HG03060 (cell line): ENCODE measurements around the gene COPA.
A peak's percentile ranks its signal among the peaks of the same experiment; 100 is the strongest.

Experiments used
- ATAC-seq: cut with Tn5 transposase; IDR thresholded peaks from one replicate; pipeline ENCODE4 v1.9.1; 2021; ENCODE audit warnings: low read depth, moderate number of reproducible peaks; ENCODE audit not compliant: unreplicated experiment

Gene COPA

DNA sequence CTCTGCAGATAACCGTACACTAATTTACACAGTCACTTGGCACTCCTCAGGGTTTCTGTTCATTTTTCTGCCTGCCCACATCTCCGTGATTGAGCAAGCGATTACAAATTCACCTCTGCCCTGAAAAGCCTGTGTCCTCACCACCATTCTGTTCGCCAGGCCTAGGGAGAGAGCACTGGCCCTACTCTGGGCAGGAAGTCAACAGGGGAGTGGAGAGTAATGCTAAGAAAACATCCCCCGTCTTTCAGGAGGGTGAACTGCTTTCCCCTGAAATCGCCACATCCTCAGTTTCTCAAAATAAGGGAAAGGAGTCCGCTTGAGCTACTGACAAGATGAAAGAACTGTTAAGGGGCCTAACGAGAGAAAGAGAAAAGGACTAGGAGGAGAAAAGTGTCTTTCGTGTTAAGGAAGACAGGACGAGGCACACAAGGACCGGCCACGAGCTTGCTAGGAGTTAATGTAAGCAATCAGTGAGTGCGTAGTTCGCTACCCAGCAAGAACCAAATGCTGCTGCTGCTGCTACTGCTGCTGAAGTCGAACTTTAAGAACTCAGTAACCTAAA lies 58.7 kb downstream of the COPA start:
- peak; percentile 4 for ATAC-seq

DNA sequence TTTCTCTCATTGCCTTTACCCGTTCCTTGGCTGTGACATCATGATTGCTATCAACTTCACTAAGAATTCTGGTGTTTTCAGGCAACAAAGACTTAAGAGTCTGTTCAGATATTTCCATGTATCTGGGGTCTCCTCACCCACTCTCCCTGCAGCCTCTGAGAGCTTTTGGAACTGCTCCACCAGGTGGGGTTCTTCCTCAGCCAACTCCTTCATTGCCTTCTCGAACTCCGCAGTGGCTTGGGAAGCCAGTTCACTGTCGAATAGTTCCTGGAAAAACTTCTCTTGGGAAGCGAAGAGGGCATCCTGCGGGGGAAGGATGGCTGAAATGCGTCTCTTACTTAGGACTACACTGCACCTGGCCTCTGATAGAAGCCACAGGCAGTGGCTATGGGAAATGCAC lies 60.2 kb downstream of the COPA start:
- no peak for ATAC-seq

DNA sequence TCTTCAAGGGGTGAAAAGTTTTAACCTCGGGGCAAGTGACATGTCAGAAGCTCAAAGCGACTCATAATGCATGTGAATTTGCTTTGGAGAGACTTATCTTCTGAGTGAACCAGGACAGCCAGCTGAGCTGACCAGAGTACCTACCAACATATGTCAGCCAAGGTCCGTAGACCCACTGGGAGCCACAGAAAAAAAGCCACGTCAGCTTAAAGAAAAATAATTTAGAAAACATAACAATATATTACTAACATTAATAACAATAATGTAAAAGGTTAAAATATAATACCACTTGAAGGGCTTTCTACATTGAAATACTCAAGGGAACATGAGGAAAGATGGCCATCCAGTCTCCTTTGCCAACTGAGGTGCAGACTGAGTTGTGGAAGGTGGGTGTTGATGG lies 65.1 kb downstream of the COPA start:
- no peak for ATAC-seq

DNA sequence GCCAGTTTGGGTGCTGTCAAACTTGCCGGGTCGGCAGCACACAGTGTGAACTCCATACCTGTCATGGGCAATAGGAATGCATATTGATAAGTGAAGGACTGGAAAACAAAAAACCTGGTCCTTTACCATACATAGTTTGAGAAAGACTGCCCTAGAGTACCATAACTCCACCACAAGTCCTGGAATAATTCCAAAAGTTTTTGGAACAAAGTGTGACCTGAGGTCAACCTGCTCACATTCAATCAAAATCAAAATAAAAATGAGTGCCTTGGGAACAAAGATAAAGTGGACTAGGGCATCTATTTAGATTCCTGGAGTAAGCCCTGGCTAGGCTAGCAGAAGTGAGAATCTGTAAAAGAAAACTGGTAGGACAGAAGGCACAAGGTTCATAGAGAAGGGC lies 65.7 kb downstream of the COPA start:
- ATAC-seq: no peak

DNA sequence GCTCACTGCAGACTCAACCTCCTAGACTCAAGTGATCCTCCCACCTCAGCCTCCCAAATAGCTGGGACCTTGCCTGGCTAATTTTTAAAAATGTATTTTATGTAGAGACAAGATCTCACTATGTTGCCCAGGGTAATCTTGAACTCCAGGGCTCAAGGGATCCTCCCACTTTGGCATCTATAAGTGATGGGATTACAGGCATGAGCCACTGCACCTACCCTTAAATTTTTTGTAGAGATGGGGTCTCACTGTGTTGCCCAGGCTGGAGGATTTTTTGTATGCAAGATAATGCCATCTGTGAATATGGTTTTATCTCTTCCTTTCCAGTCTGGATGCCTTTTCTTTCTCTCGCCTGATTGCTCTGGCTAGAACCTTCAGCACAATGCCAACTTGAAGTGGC lies 72.0 kb downstream of the COPA start:
- no peak for ATAC-seq

DNA sequence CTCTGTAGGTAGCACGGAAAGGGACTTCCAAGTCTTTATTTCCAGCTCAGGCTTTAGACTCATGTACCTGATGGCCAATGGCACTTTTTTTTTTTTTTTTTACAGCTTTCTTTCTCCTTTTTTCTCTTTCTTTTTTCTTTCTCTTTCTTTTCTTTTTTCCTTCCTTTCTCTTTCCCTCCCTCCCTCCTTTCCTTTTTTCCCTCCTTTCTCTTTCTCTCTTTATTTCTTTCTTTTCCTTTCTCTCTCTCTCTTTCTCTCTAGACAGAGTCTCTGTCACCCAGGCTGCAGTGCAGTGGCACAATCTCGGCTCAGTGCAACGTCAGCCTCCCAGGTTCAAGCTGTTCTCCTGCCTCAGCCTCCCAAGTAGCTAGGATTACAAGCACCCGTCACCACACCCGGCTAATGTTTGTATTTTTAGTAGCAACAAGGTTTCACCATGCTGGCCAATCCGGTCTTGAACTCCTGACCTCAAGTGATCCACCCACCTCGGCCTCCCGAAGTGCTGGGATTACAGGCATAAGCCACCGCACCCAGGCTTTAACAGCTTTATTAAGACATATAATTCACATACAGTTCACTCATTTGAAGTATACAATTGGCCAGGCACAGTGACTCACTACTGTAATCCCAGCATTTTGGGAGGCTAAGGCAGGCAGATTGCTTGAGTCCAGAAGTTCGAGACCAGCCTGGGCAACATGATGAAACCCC lies 75.6 kb downstream of the COPA start:
- ATAC-seq: no peak

DNA sequence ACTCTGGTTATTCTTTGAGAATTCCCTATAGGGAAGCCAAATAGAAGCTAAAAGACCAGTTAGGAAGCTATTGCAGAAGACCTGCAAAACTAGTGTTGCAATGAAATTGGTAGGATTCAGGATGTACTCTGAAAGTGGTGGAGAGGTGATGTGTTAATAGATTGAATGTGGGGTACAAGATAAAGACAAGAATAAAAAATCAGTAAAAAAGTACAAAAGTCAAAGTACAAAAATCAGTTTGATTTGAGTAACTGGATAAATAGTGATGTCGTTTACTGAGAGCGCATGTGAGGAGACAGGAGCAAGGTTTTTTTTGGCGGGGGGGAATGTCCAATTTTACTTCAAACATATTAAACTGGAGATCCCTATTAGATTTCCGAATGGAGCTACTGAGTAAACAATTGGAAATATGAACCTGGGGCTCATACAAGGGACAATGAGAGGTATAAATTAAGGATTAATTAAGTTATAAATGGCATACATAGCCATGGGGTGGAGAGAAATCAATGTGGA lies 78.2 kb downstream of the COPA start:
- ATAC-seq: no peak

DNA sequence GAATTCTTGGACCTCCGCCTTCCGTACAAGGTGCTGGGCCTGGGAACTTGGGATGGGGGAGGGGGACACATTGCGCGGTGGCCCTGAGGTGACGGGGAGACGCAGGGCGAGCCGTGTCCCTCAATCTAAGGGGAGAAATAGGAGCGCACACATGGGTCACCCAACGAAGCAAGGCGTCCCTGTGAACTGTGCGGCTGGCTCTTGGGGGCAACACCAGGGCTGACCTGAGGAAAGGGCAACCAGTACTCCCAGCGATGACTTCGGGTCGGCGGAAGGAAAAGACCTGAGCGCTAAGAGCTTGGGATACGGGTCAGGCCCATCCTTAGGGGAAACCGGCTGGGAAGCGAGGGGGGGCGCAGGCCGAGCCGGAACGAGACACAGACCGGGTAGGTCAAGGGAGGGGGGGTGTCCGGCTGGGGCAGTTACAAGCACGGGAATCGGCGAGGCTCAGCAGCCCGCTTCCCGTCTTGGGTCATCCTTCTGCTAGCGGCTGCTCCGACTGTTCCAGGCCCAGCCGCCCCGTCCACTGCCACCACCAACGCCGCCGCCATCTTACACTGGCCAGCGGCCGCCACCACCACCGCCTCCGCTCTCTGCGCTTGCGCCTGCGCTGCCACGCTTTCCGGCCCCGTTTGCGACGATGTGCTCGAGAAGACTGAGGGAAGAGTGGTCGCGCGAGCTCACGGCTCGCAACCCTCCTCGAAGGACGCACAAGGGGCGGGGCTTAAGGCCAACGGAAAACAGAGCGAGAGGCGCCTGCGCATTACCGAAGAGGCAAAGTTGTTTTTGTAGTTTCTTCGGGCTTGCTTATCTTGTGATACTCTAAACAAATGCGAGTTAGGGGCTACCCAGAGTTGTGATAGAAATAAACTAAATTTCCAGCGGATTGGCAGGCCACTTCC lies 80.9 kb downstream of the COPA start, which contains the start of gene DCAF8:
TSS of gene DCAF8 (minus strand) at position 657 of the 902 bp plus-strand sequence. CDS start 18,541 bp downstream, outside the sequence.
- peak; percentile 61 for ATAC-seq

DNA sequence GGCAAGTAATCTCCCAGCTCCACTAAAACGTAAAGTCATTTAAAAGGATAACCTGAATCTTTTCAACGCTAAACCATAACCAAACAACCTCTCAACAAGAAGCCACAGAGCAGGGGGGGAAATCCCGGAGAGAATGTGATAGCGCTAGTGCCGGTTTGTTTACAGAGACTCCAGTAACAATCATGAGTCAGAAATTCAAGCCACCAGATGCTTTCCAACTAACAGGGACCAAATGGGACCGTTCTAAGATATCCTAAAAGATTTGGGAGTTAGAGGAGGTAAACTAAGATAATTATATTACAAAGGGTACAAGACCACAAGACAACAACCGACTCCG lies 81.5 kb downstream of the COPA start:
- no peak for ATAC-seq

DNA sequence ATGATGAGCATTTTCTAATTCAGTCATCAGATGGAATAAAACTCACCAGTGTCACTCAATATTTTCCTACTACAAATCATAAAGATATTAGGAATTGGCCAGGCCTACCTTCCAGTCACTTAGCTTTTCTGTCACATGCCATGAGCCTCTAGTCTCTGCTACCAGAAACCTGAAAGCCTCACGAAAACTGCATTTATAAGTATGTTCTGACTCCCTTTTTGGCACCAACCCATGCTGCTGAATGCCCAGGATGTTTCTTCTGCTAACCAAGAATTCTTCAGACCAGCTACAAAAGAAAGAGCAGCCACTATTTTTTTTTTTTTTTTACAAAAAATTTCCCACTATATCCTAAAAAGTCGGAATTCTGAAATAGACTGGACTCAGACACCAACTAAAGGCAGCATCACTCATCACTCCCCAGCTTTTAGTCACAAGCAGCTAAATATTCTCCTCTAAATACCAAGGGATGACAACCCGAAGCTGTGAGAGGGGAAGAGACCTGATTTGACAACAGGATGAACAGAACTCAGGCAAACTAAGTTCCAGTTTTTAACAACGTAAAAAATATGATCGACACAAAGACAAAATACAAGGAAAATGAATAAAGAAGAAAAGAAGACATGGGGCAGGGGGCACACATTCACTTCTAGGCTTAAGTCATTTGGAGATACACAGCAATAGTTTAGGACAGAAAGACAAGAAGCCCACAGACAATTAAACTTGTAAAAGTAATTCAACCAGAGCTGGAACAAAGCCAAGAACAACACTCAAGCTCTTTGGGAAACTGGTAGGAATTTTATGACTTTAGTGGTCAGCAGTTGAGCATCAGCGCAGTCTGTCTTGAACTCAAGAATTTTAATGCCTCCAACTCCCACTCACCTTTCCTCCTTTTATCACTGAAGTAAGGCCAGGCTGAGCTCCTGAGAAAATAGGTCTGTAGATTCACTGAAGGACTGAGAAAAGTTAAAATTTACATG lies 82.4 kb downstream of the COPA start:
- ATAC-seq: no peak

DNA sequence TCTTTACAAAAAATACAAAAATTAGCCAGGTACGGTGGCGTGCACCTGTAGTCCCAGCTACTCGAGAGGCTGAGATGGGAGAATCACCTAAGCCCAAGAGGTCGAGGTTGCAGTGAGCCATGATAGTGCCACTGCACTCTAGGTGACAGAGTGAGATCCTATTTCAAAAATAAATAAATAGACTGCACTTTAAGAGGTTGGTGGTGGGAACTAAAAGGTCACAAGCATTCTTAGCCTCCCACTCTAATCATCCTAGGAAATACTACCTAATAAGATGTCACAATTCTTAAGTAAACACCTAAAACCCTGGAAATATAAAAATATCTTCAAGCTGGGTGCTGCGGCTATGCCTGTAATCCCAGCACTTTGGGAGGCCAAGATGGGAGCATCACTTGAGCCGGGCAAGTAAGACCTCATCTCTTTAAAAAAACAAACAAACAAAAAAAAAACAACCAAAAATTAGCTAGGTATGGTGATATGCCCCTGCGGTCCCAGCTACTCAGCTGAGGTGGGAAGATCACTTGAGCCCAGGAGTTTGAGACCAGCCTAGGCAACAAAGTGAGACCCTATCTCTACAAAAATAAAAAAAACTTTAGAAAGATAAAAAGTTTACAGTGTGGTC lies 84.8 kb downstream of the COPA start:
- ATAC-seq: no peak

DNA sequence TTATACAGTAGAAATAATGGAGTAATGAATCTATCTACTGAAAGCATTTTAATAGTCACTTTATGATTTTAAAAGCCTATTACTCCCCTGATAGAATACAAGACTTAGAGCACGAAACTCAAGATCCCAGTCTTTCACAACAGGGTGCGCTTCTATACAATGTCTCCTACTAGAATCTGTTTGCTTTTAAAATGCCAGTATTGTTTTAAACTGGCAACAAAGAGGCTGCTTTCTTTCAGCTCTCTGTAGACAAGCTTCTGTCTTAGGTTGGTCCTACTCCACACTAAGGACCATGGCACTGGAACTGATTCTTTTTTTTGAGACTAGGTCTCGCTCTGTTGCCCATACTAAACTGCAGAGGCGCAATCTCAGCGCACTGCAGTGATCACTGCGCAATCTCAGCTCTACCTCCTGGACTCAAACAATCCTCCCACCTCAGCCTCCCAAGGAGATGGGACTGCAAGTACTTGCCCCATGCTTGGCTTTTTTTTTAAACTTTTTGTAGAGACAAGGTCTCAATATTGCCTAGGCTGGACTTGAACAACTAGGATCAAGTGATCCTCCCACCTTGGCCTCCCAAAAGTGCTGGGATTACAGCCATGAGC lies 85.5 kb downstream of the COPA start:
- no peak for ATAC-seq

DNA sequence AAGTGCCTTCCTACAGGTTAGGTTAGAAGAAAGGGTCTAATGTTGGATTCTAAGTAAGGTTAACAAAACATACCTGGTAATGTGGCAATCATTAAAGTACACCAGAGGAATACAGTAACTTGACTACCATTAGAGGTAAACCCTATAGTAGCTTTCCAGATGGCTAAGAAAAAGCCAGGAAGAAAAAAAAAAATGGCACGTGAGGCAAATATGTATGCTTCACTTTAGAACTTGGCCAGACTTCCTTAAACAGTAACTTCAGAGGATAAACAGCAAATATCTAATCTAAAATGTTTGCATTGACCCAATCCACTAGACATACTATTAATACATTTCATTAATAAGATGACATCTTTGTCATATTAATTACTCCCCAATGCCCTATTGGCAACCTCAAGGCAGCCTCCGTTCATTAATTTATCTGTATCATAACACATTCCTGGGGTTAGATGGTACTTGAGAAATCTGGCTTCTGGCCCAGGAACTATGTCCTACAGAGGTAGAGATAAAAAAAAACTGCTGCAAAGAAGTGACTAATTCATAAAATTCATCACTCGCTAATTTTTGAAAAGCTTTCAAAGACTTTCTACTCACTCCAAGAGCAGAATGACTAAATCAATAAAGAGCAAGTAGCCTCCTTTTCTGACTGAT lies 86.5 kb downstream of the COPA start:
- no peak for ATAC-seq

DNA sequence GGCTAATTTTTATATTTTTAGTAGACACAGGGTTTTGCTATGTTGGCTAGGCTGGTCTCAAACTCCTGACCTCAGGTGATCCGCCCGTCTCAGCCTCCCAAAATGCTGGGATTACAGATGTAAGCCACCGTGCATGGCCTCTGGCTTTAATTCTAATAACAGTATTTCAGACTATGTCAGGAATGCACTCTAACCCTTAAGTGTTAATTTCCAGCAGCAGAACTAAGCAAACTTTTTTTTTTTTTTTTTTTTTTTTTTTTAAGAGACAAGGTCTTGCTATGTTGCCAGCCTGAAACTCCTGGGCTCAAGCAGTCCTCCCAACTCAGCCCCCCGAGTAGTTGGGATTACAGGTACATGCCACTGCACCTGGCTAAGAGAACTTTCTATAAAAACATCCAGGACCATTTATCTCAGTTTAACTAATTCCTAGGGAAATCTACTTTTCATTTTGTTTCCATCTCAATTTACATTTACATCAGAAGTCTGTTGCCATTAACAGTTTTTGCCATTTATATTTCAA lies 87.2 kb downstream of the COPA start:
- no peak for ATAC-seq

DNA sequence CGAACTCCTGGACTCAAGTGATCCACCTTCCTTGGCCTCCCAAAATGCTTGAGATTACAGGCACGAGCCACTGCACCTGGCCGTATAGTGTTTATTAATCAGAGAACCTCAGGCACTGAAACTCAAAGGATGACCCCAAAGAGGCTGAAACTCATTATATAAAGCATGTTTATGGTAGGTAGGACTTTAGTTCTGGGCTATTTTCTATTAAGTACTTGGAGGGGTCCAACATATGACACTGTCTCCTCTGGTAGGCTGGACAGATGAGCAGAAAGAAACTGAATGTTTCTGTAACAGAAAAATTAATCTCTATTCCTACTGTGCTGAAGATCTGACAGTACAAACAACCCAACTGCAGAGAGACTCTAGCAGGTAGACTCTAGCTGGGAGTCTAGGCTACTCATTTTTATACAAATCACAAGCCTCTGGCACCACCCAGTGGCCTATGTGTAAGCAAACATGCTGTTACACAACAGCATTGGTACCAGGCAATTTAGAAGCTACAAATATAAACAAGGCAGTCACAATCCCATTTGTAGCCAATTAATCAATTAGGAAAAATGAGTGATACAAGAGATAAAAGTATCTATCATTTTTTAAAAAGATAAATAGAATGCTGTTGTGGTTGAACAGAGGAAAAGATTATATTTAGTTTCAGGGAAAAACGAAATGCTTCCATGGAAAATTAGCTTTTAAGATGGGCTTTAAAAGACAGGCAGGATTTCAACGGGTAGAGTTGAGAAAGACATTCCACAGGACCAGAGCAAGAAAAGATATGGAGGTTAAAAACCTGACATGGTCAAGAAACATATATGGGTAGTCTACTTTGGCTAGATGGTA lies 91.1 kb downstream of the COPA start:
- ATAC-seq: no peak

DNA sequence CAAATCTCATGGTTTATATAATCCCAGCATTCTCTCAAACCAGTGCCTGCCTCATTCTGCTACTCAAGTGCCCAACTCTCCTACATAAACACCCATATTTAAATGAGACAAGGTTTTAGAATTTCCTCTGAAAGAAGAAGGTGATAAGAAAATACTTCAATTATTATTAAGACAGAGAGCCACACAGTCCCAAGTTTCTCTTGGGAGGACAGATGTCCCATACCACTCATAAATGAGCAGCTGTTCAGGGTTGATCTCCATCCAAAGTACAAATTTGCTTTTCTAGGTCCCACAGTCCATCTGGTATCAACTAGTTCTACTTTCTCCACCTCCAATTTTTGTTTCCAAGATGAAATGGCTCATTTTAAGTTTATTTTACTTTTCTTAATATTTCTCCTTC lies 92.0 kb downstream of the COPA start:
- ATAC-seq: no peak

DNA sequence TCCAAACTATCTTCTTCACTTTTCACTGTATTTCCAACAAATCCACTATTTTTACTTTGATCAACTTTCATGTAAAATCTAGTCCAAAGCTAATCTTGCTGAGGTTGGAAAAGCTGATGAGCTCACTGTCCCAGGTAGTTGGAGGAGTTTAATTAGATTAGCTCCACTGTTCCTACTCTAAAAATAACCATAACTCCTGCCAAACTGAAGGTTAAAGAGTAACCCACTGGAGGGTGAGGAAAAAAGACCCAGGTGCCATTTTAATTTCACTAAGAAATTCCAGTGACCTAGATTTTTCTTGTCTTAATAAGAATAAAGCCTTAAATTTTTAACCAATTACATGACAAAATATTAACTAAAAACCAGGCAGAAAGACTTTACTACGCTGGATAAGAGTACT lies 96.0 kb downstream of the COPA start:
- ATAC-seq: no peak

DNA sequence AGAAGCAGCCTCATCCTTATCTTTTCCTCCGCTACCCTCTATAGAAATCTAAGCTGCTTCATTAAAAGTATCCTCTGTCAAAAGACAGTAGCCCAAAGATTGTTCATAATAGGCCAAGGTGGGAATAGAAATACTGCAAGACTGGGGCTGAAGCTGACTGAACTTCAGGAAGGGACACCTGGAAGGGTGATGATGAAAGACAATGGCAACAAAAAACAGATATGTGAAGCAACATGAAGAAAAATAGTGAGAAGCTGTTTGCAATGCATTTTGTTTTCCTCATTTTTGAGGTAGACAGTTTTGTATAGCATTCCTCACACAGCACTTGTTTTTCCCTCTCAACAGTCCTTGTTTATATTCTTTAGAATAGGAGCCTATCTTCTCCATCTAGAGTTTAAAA lies 97.6 kb downstream of the COPA start:
- no peak for ATAC-seq
